ENCODE results near the gene MYBBP1A.

Gene MYBBP1A

GRCh38 chr17:4534928-4535666 is 20.1 kb downstream of the MYBBP1A start:
- DNase-seq (ENCODE audit: low read depth), result no peak

DNA sequence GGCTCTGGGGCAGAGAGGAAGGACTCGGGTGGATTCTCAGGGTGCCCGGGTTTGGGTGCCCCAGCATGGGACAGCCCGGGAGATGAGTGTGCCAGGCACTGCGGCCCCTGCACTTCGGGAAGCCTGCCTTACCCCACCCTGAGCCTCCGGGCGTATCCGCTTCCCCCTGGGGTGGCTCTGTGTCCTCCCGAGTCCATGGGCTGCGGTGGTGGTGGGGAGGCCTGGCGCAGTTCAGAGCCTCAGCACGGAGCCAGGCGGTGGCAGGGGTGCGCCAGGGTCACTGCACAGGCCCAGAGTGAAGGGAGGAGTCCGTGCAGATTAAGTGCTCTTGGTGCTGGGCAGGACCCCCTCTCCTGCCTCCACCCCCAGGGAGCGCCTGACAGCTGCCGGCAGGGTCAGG is 20.7 kb downstream of the MYBBP1A start:
- DNase-seq (ENCODE audit: low read depth), result no peak

- no peak for DNase-seq (ENCODE audit: low read depth)
Observed at GRCh38 chr17:4533523-4534504, 21.4 kb downstream of the MYBBP1A start.

GRCh38 chr17:4532860-4533522 is 22.2 kb downstream of the MYBBP1A start:
- DNase-seq (ENCODE audit: low read depth), result no peak

DNA sequence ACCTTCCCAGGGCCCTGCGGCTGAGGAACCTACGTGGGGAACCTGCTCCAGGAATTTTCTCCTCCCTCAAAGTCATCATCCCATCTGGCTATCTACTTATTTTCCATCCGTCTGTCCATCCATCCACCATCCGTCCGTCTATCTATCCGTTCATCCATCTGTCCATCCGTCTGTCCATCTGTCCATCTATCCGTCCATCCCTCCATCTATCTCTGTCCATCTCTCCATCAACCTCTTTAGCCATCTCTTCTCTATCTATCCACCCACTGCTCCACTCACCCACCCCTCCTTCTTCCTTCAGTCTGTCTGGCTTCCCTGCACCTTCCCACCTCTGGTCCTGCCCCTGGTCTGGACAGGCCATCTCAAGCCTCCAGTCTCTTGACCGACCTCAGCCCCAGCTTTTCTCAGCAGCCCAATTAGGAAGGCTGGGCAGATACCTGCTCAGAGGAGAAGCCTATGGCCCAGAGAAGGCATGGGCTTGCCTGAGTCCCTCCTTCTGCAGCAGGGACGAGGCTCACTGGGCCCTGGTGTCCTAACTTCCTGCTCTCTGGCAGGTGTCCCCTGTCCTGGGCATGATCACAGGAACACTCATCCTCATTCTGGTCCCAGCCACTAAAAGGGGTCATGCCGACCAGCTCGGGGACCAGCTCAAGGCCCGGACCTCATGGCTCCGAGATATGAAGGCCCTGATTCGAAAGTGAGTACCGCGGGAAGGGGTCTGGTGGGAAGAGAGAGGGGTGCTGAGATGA is 23.0 kb downstream of the MYBBP1A start:
- no peak for DNase-seq (ENCODE audit: low read depth)

DNA sequence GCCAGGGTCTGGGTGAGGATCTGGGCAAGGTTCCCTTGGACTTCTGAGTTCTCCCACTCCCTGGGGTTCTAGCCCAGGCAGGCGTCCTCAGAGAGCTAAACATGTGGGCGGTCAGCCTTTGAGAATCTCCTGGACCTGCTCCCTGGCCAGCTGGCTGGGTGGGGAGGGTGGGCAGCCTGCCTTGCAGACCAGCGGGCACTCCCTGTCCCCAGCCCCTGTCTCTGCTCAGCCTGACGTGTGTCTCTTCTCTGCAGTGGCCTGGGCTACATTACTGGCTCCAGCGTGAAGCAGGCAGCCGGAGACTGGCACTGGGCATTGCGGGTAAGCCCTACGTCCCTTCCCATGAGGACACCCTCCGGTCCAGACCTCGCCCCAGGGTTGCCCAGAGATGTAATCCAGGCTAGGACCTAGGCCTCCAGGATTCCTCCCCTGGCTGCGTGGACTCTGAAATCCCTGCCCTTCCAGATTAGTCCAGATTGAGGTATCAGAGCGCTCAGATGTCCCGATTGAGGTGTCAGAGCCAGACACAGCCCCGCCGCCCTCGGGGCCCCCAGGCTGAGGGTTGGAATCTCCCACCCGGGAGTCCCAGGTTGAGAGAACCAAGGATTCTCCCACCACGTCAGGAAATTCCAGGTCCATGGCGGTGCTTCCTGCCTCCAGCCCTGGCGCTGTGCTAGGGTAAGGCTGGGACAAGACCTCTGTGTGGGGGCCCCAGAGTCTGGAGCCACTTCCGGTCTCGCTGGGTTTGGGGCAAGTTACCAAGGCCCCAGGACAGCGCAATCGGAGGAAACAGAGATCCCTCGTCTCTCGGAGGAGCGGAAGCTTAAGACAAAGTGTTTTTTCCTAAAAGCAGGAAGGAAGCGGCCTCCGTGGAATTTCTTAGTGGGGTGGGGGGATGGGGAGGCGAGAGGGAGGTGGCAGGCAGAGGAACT is 24.1 kb downstream of the MYBBP1A start:
- no peak for DNase-seq (ENCODE audit: low read depth)

DNA sequence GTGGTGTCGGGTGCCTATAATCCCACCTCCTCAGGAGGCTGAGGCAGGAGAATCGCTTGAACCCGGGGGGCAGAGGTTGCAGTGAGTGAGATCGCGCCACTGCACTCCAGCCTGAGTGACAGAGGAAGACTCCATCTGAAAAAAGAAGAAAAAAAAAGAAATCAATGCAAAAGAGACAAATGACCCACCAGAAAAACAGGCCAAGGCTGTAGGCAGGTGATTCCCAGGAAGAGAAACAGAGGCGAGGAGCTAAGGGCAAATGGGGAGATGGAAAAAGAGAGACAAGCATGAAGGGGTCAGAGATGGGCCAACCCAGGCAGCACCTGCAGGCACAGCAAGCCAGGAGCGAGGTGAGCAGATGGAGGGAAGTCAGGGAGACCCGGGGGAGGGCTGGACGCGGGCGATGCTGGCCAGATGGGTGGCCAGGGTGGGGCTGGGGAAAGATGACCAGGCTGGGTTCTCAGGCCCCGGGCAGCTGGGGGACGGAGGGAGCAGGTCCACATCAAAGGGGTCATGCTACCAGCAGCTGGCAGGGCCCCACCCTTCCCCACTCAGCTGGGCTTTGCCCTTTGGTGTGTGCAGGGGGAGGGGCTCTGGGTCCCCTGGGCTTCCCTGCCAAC is 25.5 kb downstream of the MYBBP1A start:
- no peak for DNase-seq (ENCODE audit: low read depth)

GRCh38 chr17:4527566-4528125 is 27.5 kb downstream of the MYBBP1A start:
- DNase-seq (ENCODE audit: low read depth), result no peak

DNA sequence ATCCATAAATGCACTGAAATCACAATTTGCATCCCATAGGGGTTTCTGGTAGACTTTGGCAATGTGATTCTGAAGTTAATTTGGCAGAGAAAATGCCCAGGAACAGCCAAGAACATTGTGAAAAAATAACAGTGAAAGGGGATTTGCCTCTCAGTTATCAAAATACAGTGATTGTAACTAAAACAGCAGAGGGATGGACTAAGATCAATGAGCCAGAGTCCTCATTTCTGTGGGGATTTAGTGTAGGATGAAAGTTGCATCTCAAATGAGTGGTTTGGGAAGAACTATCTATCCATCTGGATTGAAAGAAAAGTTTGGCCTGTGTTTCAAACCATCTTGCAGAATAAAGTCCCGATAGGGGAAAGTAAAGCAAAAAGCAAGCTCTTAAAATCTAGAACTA is 28.1 kb downstream of the MYBBP1A start:
- DNase-seq (ENCODE audit: low read depth), result no peak

DNA sequence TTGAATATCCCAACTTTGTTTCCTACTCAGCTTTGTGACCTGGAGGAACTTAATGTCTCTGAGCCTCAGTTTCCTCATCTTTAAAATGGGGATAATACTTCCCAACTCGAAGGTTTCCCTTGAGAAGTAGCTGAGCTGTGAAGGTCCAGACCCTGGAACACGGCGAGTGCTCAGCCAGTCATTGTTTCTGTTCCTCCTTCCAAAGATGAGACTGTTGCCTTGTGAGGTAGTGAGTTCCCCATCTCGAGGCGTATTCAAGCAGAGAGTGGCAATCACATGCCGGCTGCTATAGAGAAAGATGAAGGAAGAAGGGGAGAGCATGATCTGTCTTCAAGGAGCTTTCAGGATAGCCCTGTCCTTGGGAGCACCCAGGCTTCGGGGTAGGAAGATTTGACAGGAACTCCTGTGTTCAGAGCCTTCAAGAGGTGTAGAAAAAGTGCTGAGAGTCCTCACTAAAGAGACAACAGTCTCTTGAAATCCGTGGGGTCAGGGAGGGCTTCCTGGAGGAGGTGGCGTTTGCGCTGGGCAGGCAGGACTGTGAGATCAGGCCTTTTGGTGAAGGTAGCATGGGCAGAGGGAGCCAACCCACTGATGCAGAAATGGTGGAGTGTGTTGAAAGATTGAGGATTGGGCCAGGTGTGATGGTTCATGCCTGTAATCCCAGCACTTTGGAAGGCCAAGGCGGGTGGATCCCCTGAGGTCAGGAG is 29.3 kb downstream of the MYBBP1A start:
- DNase-seq (ENCODE audit: low read depth), result no peak

- DNase-seq (ENCODE audit: low read depth), result no peak
Observed at GRCh38 chr17:4523946-4524345, 31.2 kb downstream of the MYBBP1A start.

- DNase-seq (ENCODE audit: low read depth), result no peak
Observed at GRCh38 chr17:4522661-4523060, 32.5 kb downstream of the MYBBP1A start.

- no peak for DNase-seq (ENCODE audit: low read depth)
Observed at GRCh38 chr17:4520894-4521600, 34.1 kb downstream of the MYBBP1A start.

- DNase-seq (ENCODE audit: low read depth), result no peak
Observed at GRCh38 chr17:4520060-4520893, 34.9 kb downstream of the MYBBP1A start.

GRCh38 chr17:4519361-4519788 is 35.8 kb downstream of the MYBBP1A start:
- DNase-seq (ENCODE audit: low read depth), result no peak

GRCh38 chr17:4518901-4519300 is 36.3 kb downstream of the MYBBP1A start:
- no peak for DNase-seq (ENCODE audit: low read depth)

GRCh38 chr17:4516735-4517134 is 38.4 kb downstream of the MYBBP1A start:
- no peak for DNase-seq (ENCODE audit: low read depth)

- DNase-seq (ENCODE audit: low read depth), result no peak
Observed at GRCh38 chr17:4515501-4515900, 39.7 kb downstream of the MYBBP1A start.

All from activated T-cell treated with anti-CD3 and anti-CD28 coated beads for 24 hours (primary cell).